Measurements from ENCODE around the gene PGAM5. TPM values are rescaled to one million over a fixed set of nuclear protein-coding genes. Genes with fewer than 3 reads are reported as not detected.

Gene PGAM5
- total and polyA plus RNA-seq, 7 donors = 9.6 to 37.1 (median 23.5) TPM

GRCh38 chr12:132698341-132698740 is 12.3 kb upstream of the PGAM5 start:
- TF ChIP-seq POLR2AphosphoS5 (IDR thresholded peaks at IDR 0.05) (no peak), POLR2A (IDR thresholded peaks at IDR 0.05) (no peak), EP300 (IDR thresholded peaks at IDR 0.05) (no peak), CTCF (IDR thresholded peaks at IDR 0.05) (no peak)
- no peaks in the 10 kb centered on the region for H3K27me3 ChIP-seq
- H3K4me3 ChIP-seq = no peak overlapping the region
- 79 to 88% methylated on average over 5 of the region's 5 CpGs for WGBS, 2 donors
- intact Hi-C loops (cut with DNase I) = no loop called here
- H3K9me3 ChIP-seq = no peaks in the 10 kb centered on the region
- no peaks in the 10 kb centered on the region for H3K4me1 ChIP-seq
- H3K27ac ChIP-seq = no peak overlapping the region
- no peak for DNase-seq
- H3K36me3 ChIP-seq = peaks cover 0 to 53% (median 5%) of the 10 kb centered on the region in 4 donors

DNA sequence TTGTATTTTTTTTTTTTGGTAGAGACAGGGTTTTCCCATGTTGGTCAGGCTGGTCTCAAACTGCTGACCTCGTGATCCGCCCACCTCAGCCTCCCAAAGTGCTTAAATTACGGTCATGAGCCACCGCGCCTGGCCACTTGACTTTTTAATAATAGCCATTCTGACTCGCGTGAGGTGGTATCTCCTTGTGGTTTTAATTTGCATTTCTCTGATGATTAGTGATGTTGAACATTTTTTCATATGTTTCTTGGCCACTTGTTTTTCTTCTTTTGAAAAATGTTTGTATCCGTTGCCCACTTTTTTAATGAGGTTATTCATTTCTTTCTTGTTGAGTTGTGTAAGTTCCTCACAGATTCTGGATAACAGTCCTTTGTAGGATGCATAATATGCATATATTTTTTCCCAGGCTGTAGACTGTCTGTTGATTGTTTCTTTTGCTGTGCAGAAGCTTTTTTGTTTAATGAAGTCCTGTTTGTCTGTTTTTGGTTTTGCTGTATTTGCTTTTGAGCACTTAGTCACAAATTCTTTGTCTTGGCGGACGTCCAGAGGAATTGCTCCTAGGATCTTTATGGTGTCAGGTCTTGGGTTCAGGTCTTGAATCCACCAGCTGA is 10.3 kb upstream of the PGAM5 start:
- Histone ChIP-seq H3K9me3 (no peaks in the 10 kb centered on the region), H3K4me1 (no peaks in the 10 kb centered on the region), H3K36me3 (peaks cover 0 to 69% (median 5%) of the 10 kb centered on the region in 4 donors), H3K27me3 (no peaks in the 10 kb centered on the region), H3K4me3 (no peak overlapping the region), H3K27ac (no peak overlapping the region)
- TF ChIP-seq CTCF (IDR thresholded peaks at IDR 0.05) (no peak), POLR2A (IDR thresholded peaks at IDR 0.05) (no peak), EP300 (IDR thresholded peaks at IDR 0.05) (no peak), POLR2AphosphoS5 (IDR thresholded peaks at IDR 0.05) (no peak)
- DNase-seq = no peak
- intact Hi-C loops (cut with DNase I) = no loop called here
- WGBS, 2 donors = 79 to 80% methylated on average over 10 of the region's 10 CpGs

GRCh38 chr12:132702640-132703039 is 8.0 kb upstream of the PGAM5 start:
- TF ChIP-seq CTCF (IDR thresholded peaks at IDR 0.05) (no peak), POLR2A (IDR thresholded peaks at IDR 0.05) (no peak), POLR2AphosphoS5 (IDR thresholded peaks at IDR 0.05) (no peak), EP300 (IDR thresholded peaks at IDR 0.05) (no peak)
- no peaks in the 10 kb centered on the region for H3K9me3 ChIP-seq
- peaks cover 0 to 48% (median 0%) of the 10 kb centered on the region in 4 donors for H3K36me3 ChIP-seq
- no peak overlapping the region for H3K27ac ChIP-seq
- no peak overlapping the region for H3K4me3 ChIP-seq
- no peaks in the 10 kb centered on the region for H3K27me3 ChIP-seq
- WGBS, 2 donors = 72 to 82% methylated on average over 4 of the region's 4 CpGs
- intact Hi-C loops (cut with DNase I) = no loop called here
- no peaks in the 10 kb centered on the region for H3K4me1 ChIP-seq
- DNase-seq = no peak

- DNase-seq = no peak
- Histone ChIP-seq H3K27ac (no peak overlapping the region), H3K9me3 (no peaks in the 10 kb centered on the region), H3K4me1 (no peaks in the 10 kb centered on the region), H3K4me3 (no peak overlapping the region), H3K27me3 (no peaks in the 10 kb centered on the region), H3K36me3 (peaks cover 0 to 42% (median 0%) of the 10 kb centered on the region in 4 donors)
- intact Hi-C loops (cut with DNase I) = no loop called here
- 96 to 97% methylated on average over 9 of the region's 9 CpGs for WGBS, 2 donors
- TF ChIP-seq CTCF (IDR thresholded peaks at IDR 0.05) (no peak), POLR2AphosphoS5 (IDR thresholded peaks at IDR 0.05) (no peak), EP300 (IDR thresholded peaks at IDR 0.05) (no peak), POLR2A (IDR thresholded peaks at IDR 0.05) (no peak)
These were observed 7.0 kb upstream of the PGAM5 start for GRCh38 chr12:132703641-132704040.

DNA sequence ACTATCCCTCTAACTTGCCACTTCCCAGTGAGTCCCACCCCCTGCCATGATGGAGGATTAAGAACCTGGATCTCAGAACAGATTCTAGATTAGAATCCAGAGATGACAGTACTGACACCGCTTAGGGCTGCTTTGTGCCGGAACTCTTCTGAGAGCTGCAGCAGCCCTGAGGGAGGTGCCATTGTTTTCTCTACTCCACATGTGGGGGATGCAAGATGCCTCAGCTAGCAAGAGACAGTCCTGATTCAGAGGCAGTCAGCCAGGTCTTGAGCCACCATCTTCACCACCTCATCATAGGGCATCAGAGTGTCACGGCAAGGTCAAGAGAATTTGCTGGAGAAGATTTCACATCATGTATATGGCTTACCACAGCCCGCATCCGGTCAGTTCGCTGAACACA is 3.4 kb upstream of the PGAM5 start:
- no peak for TF ChIP-seq CTCF (IDR thresholded peaks at IDR 0.05)
- TF ChIP-seq EP300 (IDR thresholded peaks at IDR 0.05) = no peak
- TF ChIP-seq POLR2A (IDR thresholded peaks at IDR 0.05) = no peak
- TF ChIP-seq POLR2AphosphoS5 (IDR thresholded peaks at IDR 0.05) = no peak
- 96 to 97% methylated on average over 6 of the region's 6 CpGs for WGBS, 2 donors
- Histone ChIP-seq H3K27ac (no peak overlapping the region), H3K4me1 (peaks cover 0 to 20% (median 18%) of the 10 kb centered on the region in 4 donors), H3K27me3 (no peaks in the 10 kb centered on the region), H3K36me3 (peaks cover 0 to 22% (median 0%) of the 10 kb centered on the region in 4 donors), H3K9me3 (no peaks in the 10 kb centered on the region), H3K4me3 (no peak overlapping the region)
- DNase-seq = no peak
- intact Hi-C loops (cut with DNase I) = no loop called here
